Fibroblast of skin of right quadriceps (primary cell): ENCODE results near the gene CCDC122.

Experiments used
- DNase-seq: peaks from one replicate; pipeline ENCODE4 v3.0.0-alpha.2; 2013

Gene CCDC122

DNA sequence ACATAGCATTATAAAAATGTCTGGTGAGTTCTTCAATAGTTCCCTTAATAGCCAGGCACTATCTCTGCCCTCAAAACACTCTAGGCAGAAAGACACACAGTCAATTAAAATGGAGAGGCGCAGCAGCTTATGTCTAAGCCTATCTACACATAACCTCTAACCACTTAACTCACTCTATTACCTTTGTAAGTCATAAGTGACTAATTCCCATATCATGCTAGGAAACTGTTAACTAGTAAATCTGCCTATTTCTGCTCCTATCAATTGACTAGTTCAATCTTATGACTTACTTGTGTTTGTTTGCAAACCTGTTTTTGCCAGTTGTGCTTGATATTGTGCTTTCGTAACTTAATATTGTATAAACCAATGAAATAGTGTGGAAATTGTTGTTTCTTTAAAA is 3.2 kb downstream of the CCDC122 start:
- no peak for DNase-seq

GRCh38 chr13:43874504-43875092 is 4.9 kb downstream of the CCDC122 start:
- DNase-seq, result peak; percentile 35

DNA sequence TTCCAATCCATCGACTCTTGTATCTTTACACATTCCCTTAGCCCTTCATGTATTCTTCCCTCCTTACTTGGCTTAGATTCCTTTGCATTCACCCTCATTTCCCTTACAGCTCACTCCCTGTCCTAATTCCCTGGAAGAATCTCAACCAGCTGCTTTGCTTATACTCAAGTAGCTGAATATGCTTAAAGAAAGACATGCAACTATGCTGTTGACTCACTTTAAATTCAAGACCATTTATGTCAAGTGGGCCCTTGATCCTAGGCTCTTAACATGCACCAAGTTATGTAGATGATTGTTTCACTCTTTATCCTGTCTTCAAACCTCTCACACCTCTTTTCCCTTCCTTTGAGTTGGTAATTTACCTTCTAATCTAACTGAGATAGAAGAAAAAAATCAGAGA is 7.4 kb downstream of the CCDC122 start:
- DNase-seq, result no peak

- peak; percentile 78 for DNase-seq
These were observed 13.6 kb downstream of the CCDC122 start for GRCh38 chr13:43865892-43866291.

DNA sequence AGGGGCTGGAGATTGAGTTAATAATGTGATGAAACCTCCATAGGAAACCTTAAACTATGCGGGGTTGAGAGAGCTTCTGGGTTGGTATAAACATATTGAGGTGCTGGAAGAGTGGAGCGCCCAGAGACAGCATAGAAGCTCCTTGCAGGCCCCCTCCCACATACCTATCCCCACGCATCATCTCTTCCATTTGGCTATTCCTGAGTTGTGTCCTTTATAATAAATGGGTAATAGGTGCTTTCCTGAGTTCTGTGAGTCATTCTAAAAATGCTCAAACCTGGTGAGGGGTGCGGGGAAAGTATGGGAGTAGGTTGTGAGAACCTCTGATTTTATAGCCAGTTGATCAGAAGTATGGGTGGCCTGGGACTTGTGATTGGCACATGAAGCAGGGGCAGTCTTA is 14.6 kb downstream of the CCDC122 start:
- DNase-seq, result no peak

DNA sequence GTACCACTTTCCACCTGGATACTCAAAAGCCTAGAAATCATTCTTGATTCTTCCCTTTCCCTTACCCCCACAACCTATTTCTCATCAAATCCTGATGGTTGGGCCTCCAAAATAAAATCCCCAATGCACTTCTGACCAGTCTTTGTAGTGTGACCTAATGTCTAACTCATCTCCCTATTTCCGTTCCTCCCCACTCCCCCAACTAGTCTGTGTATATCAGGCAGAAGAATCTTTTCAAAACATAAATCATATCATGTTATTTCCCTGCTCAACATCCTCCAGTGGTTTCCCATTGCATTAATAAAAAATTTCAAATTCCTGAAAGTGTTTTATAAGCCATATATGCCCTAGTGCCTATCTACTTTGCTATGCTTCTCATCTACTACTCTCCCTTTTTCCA is 17.7 kb downstream of the CCDC122 start:
- DNase-seq, result peak; percentile 29

GRCh38 chr13:43852923-43853404 is 26.6 kb downstream of the CCDC122 start:
- DNase-seq, result no peak

DNA sequence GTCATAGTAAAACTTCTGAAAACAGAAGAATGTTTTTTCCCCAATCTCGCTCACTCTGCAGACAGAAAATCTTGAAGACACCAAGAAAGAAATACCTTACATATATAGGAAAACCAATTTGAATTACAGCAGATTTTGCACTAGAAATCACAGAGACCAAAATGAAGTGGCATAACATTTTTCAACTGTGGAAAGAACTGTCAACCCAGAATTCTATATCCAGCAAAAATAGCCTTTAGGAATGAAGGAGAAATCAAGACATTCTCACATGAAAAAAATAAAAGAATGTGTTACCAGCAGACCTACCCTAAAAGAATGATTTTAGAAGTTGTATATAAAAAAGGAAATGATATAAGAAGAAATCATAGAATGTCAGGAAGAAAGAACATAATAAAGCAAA is 28.7 kb downstream of the CCDC122 start:
- DNase-seq, result no peak

- peak; percentile 77 for DNase-seq
These were observed 31.4 kb downstream of the CCDC122 start for GRCh38 chr13:43848001-43848649.

GRCh38 chr13:43846496-43847158 is 32.9 kb downstream of the CCDC122 start:
- peak; percentile 41 for DNase-seq

GRCh38 chr13:43838909-43839308 is 40.6 kb downstream of the CCDC122 start:
- peak; percentile 82 for DNase-seq

DNA sequence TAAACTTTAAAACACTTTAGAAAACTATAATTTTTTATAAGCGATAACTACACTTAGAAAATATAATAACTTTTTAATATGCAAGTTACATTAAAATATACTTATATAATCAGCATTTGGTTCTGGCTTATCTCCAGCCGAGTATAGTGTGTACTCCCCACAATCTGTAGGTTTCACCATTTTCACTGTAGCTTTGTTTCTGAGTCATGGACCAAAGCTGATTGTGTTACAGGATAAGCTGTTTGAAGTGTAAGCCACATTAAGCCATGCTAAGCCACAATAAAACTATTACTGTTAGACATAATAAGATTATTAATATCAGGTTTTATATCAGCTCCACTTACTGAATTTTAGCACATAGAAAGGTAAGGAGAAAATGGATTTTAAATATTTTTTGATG is 43.8 kb downstream of the CCDC122 start:
- peak; percentile 48 for DNase-seq

DNA sequence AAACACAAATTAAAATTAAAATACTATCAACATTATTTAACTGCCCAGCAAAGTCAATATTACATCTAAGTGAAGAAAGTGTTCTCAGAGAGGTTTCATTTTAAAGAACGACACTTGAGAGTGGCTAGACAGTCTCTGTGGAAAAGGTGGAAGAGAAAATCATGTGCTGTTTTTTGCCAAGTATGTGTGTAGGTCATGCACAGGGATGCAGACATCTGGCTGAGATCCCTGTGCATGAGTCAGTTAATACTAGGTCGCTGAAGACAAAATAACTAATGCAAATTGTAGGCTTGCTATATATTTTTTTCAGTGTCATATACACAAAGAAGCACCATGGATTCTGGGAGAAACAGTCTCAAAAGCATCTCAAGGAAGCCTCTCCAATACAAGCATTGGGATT is 48.5 kb downstream of the CCDC122 start:
- peak; percentile 72 for DNase-seq

- DNase-seq, result peak; percentile 91
These were observed 49.1 kb downstream of the CCDC122 start for GRCh38 chr13:43830497-43830881.

GRCh38 chr13:43824656-43825055 is 54.9 kb downstream of the CCDC122 start:
- DNase-seq, result peak; percentile 33

- no peak for DNase-seq
These were observed 56.6 kb downstream of the CCDC122 start for GRCh38 chr13:43822969-43823368.

DNA sequence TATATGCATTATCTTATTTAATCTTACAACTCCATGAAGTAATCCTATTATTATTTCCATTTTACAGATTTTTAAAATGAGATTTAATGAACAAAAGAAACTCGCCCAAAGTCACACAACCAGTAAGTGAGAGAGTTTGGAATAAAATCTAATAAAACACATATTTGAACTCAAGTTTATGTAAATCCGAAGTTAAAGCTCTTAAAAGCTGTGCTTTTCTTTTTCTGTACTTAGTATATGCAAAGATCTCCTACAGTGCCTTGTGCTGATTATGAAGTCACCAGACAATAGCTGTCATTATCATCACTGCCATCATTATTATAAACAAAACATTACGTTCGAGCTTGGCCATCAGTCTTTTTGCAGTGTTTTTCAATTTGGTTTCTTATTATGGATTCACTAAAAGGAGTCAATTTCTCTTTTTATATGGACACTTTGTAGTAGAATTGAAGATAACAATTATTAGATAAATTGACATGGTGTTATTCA is 63.1 kb downstream of the CCDC122 start:
- DNase-seq, result no peak

DNA sequence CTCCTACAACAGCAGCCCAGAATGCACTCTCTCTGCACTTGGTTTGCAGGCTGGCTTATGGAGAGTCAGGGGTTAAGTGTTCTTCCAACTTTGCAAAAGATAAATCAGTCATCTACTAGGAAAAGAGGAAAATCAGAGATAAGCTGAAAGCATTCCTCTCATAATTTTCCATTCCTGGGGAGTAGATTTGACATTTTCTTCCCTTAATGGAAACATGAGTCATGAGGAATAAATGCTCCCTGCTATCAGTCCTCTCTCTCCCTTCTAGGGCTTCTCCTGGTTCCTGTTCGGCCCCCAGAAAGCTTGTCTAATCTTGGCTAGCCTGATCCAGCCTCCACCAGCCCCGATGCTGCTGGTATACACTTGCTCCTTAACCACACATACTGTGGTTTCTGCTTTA is 64.3 kb downstream of the CCDC122 start:
- peak; percentile 95 for DNase-seq

DNA sequence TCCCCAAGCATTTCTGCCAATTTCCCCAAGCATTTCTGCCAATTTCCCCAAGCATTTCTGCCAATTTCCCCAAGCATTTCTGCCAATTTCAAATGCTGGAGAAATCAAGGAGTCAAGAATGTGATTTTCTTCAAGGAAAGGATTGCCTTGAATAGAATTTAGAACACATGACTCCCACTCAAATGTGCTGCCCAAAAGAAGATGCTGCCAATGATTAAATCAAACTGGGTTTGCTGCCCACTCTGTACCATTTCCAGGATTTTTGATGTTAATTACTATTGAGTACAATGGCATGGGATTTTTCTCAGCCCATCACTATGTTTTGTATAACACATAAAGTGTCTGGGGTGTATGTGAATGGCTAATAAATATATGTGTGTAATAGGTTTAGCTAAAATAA is 70.9 kb downstream of the CCDC122 start:
- DNase-seq, result no peak

- peak; percentile 33 for DNase-seq
These were observed 73.8 kb downstream of the CCDC122 start for GRCh38 chr13:43805681-43806128.

DNA sequence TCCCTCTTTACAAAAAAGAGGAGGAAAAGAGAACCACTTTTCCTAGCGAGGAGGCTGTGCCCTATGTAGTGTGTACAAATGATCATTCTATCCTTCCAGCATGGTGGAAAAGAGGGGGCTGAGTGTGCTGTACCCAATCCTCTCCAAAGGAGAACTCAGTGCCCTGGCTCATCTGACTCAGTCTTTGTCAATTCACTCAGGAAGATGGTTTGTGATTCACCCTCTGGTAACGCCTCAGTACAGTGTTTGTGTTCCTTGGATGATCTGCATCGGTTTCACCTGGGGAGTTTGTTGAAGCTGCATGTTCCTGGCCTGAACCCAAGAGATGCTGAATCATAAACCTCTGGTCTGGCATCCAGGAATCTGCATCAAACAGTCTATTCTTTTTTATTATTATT is 74.5 kb downstream of the CCDC122 start:
- DNase-seq, result peak; percentile 95

DNA sequence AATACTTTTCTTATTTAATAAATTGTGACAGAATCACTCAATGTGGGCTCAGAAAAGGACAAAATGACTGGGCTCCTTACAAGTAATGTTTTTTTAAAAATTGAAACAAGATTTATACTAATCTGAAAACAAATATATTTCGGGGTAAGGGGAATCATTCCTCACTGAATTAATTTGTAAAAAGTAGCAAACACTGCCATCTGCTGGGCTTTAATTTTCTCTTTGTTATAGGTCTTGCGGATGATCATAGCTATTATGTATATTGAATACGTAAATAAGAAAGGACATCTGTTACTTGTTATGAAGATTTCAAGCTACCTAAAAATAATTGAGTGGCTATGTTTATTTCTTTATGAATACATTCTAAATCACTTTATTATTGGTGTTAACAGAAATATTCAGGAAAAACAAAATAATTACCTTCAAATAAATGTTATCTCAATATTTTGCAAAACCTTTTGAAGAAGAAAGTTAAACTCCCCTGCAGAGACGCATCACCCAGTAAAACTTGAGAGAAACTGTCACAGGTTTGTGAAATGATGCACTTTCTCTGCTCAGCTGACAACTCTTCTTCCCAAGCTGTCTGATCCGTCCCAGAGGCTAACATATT is 75.0 kb downstream of the CCDC122 start:
- DNase-seq, result peak; percentile 84

DNA sequence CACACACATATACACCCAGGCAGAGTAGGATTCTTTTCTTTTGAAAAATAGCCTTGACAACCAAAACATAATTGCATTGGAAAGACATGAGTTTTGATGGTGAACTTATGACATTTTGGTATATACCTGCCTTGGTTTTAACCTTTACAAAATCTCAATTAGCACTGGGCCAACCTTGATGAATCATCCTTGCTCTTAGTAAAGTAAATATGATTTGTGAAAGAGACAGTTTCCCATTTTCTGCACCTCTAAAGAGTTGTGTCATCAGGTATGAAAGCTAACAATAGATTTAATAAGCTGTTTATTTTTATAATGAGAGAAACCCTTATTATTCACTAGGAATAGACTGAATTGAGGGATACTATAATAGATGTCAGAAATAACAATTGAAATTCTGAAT is 77.0 kb downstream of the CCDC122 start:
- no peak for DNase-seq

DNA sequence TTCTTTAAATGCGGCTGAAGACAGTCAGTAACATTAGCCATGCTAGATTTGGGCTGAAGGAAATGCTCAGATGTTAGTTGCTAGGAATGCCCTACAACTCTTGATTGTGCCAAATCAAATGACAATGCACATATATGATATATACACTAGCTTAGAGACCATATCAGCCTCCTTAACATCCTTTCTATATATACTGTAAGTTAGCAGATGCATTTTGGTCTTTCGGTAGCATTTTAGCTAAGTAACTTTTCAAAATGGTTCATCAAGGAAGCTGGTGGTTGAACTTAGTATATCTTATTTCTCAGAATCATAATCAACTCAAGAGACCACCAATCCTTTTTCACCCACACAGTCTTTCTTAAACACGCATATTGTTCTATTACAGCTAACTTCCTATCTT is 78.7 kb downstream of the CCDC122 start:
- no peak for DNase-seq
